Cardiac septum (tissue), 1 donor: ENCODE measurements around the gene GALNTL6. TPM values are rescaled to one million over a fixed set of nuclear protein-coding genes. Genes with fewer than 3 reads are reported as not detected.

Experiments
- DNase-seq: peaks from one replicate; pipeline ENCODE4 v3.0.0-alpha.2; 2020; ENCODE audit warnings: low spot score
- intact Hi-C: fragments of 100-400 bp; cut with DNase I; formaldehyde crosslinking; loops from one replicate; pipeline ENCODE4 v1.14.0; 2022
- total RNA-seq: library from RNA; stranded (reverse); fragmentation: NEBNext Ultra II Directional; extraction: Animal tissue kit (Norgen Biotek cat#: 25700); gene quantifications from one replicate; pipeline ENCODE4 v1.2.1, GENCODE V29; 2021
- donor health status: DM: no; HTN: no; CAD: no.

The GALNTL6 gene
- total RNA-seq, 1 donor from 2014 or later: not detected

- no peak for DNase-seq
- intact Hi-C loops: no loop called here
Measured at GRCh38 chr4:172095161-172095560, 282.0 kb downstream of the GALNTL6 start.

GRCh38 chr4:172096786-172097185, 283.6 kb downstream of the GALNTL6 start:
- intact Hi-C loops: no loop called here

GRCh38 chr4:172099376-172099775, 286.2 kb downstream of the GALNTL6 start:
- intact Hi-C loops: no loop called here
- DNase-seq: no peak

More at GRCh38 chr4:172096786-172097185, 283.6 kb downstream of the GALNTL6 start:
- no peak for DNase-seq

- intact Hi-C loops: no loop called here
- no peak for DNase-seq
Measured at GRCh38 chr4:172103456-172103855, 290.3 kb downstream of the GALNTL6 start.

- intact Hi-C loops: no loop called here
- no peak for DNase-seq
Measured at GRCh38 chr4:172104539-172104938, 291.3 kb downstream of the GALNTL6 start.

GRCh38 chr4:172105918-172106317, 292.7 kb downstream of the GALNTL6 start:
- intact Hi-C loops: no loop called here
- DNase-seq: no peak

GRCh38 chr4:172109466-172109865, 296.3 kb downstream of the GALNTL6 start:
- intact Hi-C loops: no loop called here
- no peak for DNase-seq

GRCh38 chr4:172124656-172125308, 311.6 kb downstream of the GALNTL6 start:
- no peak for DNase-seq
- intact Hi-C loops: no loop called here

- no peak for DNase-seq
Measured at GRCh38 chr4:172125443-172125842, 312.2 kb downstream of the GALNTL6 start.

GRCh38 chr4:172127168-172127567, 314.0 kb downstream of the GALNTL6 start:
- no peak for DNase-seq
- intact Hi-C loops: no loop called here

More at GRCh38 chr4:172125443-172125842, 312.2 kb downstream of the GALNTL6 start:
- intact Hi-C loops: no loop called here

- DNase-seq: no peak
- intact Hi-C loops: no loop called here
Measured at GRCh38 chr4:172129593-172129992, 316.4 kb downstream of the GALNTL6 start.

- intact Hi-C loops: no loop called here
- DNase-seq: no peak
Measured at GRCh38 chr4:172134521-172134920, 321.3 kb downstream of the GALNTL6 start.

GRCh38 chr4:172141025-172141424, 327.8 kb downstream of the GALNTL6 start:
- DNase-seq: no peak
- intact Hi-C loops: no loop called here

GRCh38 chr4:172142281-172142741, 329.1 kb downstream of the GALNTL6 start:
- intact Hi-C loops: no loop called here

GRCh38 chr4:172143605-172144314, 330.6 kb downstream of the GALNTL6 start:
- intact Hi-C loops: no loop called here
- DNase-seq: no peak

More at GRCh38 chr4:172142281-172142741, 329.1 kb downstream of the GALNTL6 start:
- no peak for DNase-seq

- no peak for DNase-seq
- intact Hi-C loops: no loop called here
Measured at GRCh38 chr4:172147687-172148086, 334.5 kb downstream of the GALNTL6 start.

- DNase-seq: no peak
- intact Hi-C loops: no loop called here
Measured at GRCh38 chr4:172149329-172149728, 336.1 kb downstream of the GALNTL6 start.

- DNase-seq: no peak
- intact Hi-C loops: no loop called here
Measured at GRCh38 chr4:172152284-172152683, 339.1 kb downstream of the GALNTL6 start.

GRCh38 chr4:172153719-172154118, 340.5 kb downstream of the GALNTL6 start:
- intact Hi-C loops: no loop called here
- DNase-seq: no peak

- no peak for DNase-seq
- intact Hi-C loops: no loop called here
Measured at GRCh38 chr4:172155838-172156345, 342.7 kb downstream of the GALNTL6 start.

- intact Hi-C loops: no loop called here
- no peak for DNase-seq
Measured at GRCh38 chr4:172157946-172158345, 344.7 kb downstream of the GALNTL6 start.
